ENCODE data around the gene LMOD1. TPM values are rescaled to one million over a fixed set of nuclear protein-coding genes. Genes with fewer than 3 reads are reported as not detected.

Gene LMOD1
- total RNA-seq = not detected

- DNase-seq (ENCODE audit: low spot score) = no peak
- ATAC-seq = peak; percentile 34 to 58
- no peak within 1 kb of the TSS for H3K27ac Mint-ChIP-seq
- peaks cover 44% of the 10 kb centered on the region in 2 donors for H3K27me3 Mint-ChIP-seq
- no peaks in the 10 kb centered on the region for H3K36me3 Mint-ChIP-seq
- H3K4me3 Mint-ChIP-seq = no peak within 1 kb of the TSS
- H3K9me3 Mint-ChIP-seq = no peaks in the 10 kb centered on the region
- peaks cover 0 to 11% of the 10 kb centered on the region in 2 donors for H3K4me1 Mint-ChIP-seq (ENCODE audit: low read depth in 2 of 2)
Measured at GRCh38 chr1:201946224-201946908, at the start of gene LMOD1. TSS of gene LMOD1 (minus strand) at chr1:201946548. CDS start at chr1:201946340, 208 bp downstream.

GRCh38 chr1:201990427-201990826 lies 44.1 kb upstream of the LMOD1 start:
- no peak overlapping the region for H3K4me3 Mint-ChIP-seq
- peak overlapping the region in 1 of 2 donors; percentile 15 for H3K27ac Mint-ChIP-seq
- ATAC-seq (no peak), DNase-seq (ENCODE audit: low spot score) (no peak)
- H3K36me3 Mint-ChIP-seq = peaks cover 20% of the 10 kb centered on the region
- H3K4me1 Mint-ChIP-seq (ENCODE audit: low read depth in 2 of 2) = peaks cover 0 to 4% of the 10 kb centered on the region in 2 donors
- H3K9me3 Mint-ChIP-seq = no peaks in the 10 kb centered on the region
- H3K27me3 Mint-ChIP-seq = no peaks in the 10 kb centered on the region

DNA sequence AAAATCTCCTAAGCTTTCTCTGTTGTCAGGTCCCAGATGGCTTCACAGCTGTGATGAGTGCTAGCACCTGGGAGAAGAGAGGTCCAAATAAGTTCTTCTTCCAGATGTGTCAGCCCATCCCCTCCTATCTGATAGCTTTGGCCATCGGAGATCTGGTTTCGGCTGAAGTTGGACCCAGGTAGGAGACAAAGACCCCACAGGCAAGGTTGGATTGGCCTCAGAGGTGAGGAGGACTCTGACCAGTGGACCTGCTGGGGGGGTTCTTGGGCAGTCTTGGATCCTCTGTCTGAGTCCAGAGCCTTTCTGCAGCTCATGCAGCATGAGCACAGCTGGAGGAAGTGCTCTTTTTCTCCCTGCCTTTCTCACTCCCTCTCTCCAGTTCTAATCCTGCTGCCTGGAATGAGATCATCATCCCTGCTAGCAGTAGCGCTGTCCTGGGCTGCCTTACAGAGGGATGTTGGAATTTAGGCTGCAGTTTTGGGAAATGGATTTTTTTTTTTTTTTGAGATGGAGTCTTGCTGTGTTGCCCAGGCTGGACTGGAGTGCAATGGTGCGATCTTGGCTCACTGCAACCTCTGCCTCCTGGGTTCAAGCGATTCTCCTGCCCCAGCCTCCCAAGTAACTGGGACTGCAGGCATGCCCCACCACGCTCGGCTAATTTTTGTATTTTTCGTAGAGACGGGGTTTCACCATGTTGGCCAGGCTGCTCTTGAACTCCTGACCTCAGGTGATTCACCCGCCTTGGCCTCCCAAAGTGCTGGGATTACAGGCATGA lies 43.2 kb upstream of the LMOD1 start:
- no peak overlapping the region for H3K4me3 Mint-ChIP-seq
- H3K4me1 Mint-ChIP-seq (ENCODE audit: low read depth in 2 of 2) = peaks cover 3 to 4% of the 10 kb centered on the region in 2 donors
- ATAC-seq (no peak), DNase-seq (ENCODE audit: low spot score) (no peak)
- peak overlapping the region in 1 of 2 donors; percentile 15 for H3K27ac Mint-ChIP-seq
- no peaks in the 10 kb centered on the region for H3K27me3 Mint-ChIP-seq
- no peaks in the 10 kb centered on the region for H3K9me3 Mint-ChIP-seq
- H3K36me3 Mint-ChIP-seq = peaks cover 20% of the 10 kb centered on the region

- Mint-ChIP-seq H3K27me3 (no peaks in the 10 kb centered on the region), H3K4me3 (no peak overlapping the region), H3K9me3 (no peaks in the 10 kb centered on the region), H3K27ac (no peak overlapping the region), H3K4me1 (ENCODE audit: low read depth in 2 of 2) (peaks cover 10 to 12% of the 10 kb centered on the region in 2 donors), H3K36me3 (peaks cover 15% of the 10 kb centered on the region)
- ATAC-seq = no peak
- no peak for DNase-seq (ENCODE audit: low spot score)
Measured at GRCh38 chr1:201988601-201989000, 42.3 kb upstream of the LMOD1 start.

DNA sequence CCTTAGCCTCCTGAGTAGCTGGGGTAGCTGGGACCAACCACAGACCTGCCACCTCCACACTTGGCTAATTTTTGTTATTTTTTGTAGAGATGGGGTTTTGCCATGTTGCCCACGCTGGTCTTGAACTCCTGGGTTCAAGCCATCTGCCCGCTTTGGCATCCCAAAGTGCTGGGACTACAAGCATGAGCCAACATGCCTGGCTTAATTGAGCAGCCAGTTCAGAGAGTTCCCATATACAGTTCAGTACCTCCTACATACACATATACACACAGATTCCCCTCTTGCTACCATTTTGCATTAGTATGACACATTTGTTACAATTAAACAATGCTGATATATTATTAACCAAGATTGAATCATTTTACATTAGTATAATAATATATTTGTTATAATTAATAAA lies 39.0 kb upstream of the LMOD1 start:
- Mint-ChIP-seq H3K4me3 (no peak overlapping the region), H3K36me3 (peaks cover 4% of the 10 kb centered on the region), H3K27ac (no peak overlapping the region), H3K4me1 (ENCODE audit: low read depth in 2 of 2) (peaks cover 23 to 29% of the 10 kb centered on the region in 2 donors), H3K9me3 (no peaks in the 10 kb centered on the region), H3K27me3 (no peaks in the 10 kb centered on the region)
- no peak for DNase-seq (ENCODE audit: low spot score)
- ATAC-seq = no peak

DNA sequence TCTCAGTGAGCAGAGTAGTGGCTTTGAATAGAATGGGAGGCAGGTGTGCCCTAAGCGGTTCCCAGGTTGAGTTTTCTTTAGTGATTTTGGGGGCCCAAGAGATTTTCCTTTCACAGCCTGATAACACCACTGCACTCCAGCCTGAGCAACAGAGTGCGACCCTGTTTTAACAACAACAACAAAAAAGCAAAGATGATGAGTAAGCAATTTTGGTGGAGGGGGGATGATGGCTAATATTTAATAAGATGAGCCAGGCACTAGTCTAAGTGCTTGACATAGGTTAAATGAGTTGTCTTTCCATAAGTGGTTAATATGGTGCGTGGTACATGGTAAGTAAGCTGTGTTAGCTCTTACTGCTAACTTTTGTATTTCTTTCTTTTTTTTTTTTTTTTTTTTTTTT lies 38.1 kb upstream of the LMOD1 start:
- H3K27ac Mint-ChIP-seq = peak overlapping the region in 1 of 2 donors; percentile 87

DNA sequence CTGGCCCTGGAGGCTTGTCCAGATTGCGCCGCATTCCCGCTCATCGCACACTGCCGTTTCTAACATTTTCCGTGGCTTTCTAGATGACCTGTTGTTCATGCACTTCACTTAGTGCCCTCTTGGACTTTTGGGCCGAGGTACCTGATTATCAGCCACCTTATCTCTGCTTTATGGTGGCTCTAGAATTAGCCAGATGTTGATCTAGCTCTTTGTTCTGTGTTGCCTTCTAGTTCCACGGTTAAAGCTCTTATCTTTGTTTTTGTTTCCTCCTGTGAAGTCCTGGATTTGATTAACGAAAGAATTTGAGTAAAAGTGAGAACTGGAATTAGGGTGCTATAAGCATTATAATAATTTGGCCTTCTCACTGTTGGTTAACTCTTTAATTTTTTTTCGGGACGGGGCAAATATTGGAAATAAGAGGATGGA lies 37.0 kb upstream of the LMOD1 start:
- Mint-ChIP-seq H3K4me1 (ENCODE audit: low read depth in 2 of 2) (peaks cover 23 to 29% of the 10 kb centered on the region in 2 donors), H3K36me3 (no peaks in the 10 kb centered on the region), H3K9me3 (no peaks in the 10 kb centered on the region), H3K27me3 (no peaks in the 10 kb centered on the region), H3K4me3 (peak overlapping the region; percentile 97), H3K27ac (peak overlapping the region; percentile 77 to 87)
- ATAC-seq = no peak
- DNase-seq (ENCODE audit: low spot score) = no peak

More for the DNA sequence above, 38.1 kb upstream of the LMOD1 start:
- Mint-ChIP-seq H3K4me3 (no peak overlapping the region), H3K27me3 (no peaks in the 10 kb centered on the region), H3K36me3 (no peaks in the 10 kb centered on the region), H3K4me1 (ENCODE audit: low read depth in 2 of 2) (peaks cover 23 to 29% of the 10 kb centered on the region in 2 donors), H3K9me3 (no peaks in the 10 kb centered on the region)
- DNase-seq (ENCODE audit: low spot score) = no peak
- ATAC-seq = no peak

GRCh38 chr1:201982623-201983379 lies 36.5 kb upstream of the LMOD1 start, which contains the start of gene RNPEP:
TSS of gene RNPEP (plus strand) at chr1:201982648. CDS start at chr1:201982667, 19 bp downstream.
- ATAC-seq = peak; percentile 83 to 95
- H3K36me3 Mint-ChIP-seq = no peaks in the 10 kb centered on the region
- H3K4me1 Mint-ChIP-seq (ENCODE audit: low read depth in 2 of 2) = peaks cover 23 to 29% of the 10 kb centered on the region in 2 donors
- H3K27ac Mint-ChIP-seq = peak within 1 kb of the TSS; percentile 78 to 87
- peak within 1 kb of the TSS; percentile 98 for H3K4me3 Mint-ChIP-seq
- H3K9me3 Mint-ChIP-seq = no peaks in the 10 kb centered on the region
- peak; percentile 83 for DNase-seq (ENCODE audit: low spot score)
- no peaks in the 10 kb centered on the region for H3K27me3 Mint-ChIP-seq

GRCh38 chr1:201982082-201982622 lies 35.8 kb upstream of the LMOD1 start:
- DNase-seq (ENCODE audit: low spot score) (no peak), ATAC-seq (peak in 1 of 2 donors; percentile 92)
- Mint-ChIP-seq H3K36me3 (no peaks in the 10 kb centered on the region), H3K27ac (peak overlapping the region; percentile 78), H3K4me1 (ENCODE audit: low read depth in 2 of 2) (peaks cover 22 to 29% of the 10 kb centered on the region in 2 donors), H3K4me3 (peak overlapping the region; percentile 98), H3K27me3 (no peaks in the 10 kb centered on the region), H3K9me3 (no peaks in the 10 kb centered on the region)

- Mint-ChIP-seq H3K9me3 (no peaks in the 10 kb centered on the region), H3K4me1 (ENCODE audit: low read depth in 2 of 2) (no peaks in the 10 kb centered on the region)
Measured at GRCh38 chr1:201970334-201971159, 24.2 kb upstream of the LMOD1 start.

DNA sequence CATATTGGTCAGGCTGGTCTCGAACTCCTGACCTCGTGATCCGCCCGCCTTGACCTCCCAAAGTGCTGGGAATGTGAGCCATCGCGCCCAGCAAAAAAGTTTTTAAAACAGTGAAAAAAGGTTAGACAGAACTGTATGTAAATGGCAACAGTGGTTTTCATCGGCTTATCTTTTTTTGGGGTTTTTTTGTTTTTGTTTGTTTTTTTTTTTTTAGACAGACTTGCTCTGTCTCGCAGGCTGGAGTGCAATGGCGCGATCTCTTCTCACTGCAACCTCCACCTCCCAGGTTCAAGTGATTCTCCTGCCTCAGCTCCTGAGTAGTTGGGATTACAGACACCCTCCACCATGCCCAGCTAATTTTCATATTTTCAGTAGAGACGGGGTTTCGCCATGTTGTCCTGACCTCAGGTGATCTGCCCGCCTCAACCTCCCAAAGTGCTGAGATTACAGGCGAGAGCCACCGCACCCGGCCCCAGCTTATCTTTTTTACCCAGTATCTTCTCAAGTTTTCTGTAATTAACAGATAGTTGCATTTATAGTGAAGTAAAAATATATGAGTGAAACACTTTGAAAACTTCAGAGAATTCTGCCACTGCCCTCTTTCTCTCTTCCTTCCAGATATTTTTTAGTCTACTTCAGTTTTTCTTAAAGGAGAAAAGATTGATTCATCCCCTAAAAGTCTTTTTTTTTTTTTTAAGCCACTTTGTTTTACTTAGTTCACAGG lies 22.0 kb upstream of the LMOD1 start:
- H3K9me3 Mint-ChIP-seq = no peaks in the 10 kb centered on the region
- no peak overlapping the region for H3K4me3 Mint-ChIP-seq
- no peak for ATAC-seq
- no peak overlapping the region for H3K27ac Mint-ChIP-seq
- no peaks in the 10 kb centered on the region for H3K27me3 Mint-ChIP-seq
- H3K4me1 Mint-ChIP-seq (ENCODE audit: low read depth in 2 of 2) = no peaks in the 10 kb centered on the region
- no peak for DNase-seq (ENCODE audit: low spot score)
- peaks cover 15% of the 10 kb centered on the region for H3K36me3 Mint-ChIP-seq

More at GRCh38 chr1:201970334-201971159, 24.2 kb upstream of the LMOD1 start:
- Mint-ChIP-seq H3K36me3 (peaks cover 12% of the 10 kb centered on the region), H3K27ac (no peak overlapping the region), H3K27me3 (peaks cover 0 to 9% of the 10 kb centered on the region in 2 donors), H3K4me3 (no peak overlapping the region)
- DNase-seq (ENCODE audit: low spot score) = no peak
- ATAC-seq = no peak

DNA sequence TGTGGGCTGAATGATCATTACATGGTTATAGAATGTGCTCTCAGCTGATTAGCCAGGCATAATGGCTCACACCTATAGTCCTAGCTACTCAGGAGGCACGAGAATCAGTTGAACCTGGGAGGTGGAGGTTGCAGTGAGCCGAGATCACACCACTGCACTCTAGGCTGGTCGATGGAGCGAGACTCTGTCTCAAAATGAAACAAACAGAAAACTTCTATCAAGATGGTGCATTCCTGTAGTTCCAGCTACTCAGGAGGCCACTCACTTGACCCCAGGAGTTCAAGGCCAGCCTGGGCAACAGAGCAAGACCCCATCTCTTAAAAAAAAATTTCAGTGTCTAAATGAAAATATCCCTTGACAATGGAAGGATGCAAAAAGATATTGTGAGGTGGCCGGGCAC lies 19.8 kb upstream of the LMOD1 start:
- Mint-ChIP-seq H3K4me1 (ENCODE audit: low read depth in 2 of 2) (peaks cover 0 to 4% of the 10 kb centered on the region in 2 donors), H3K27ac (no peak overlapping the region), H3K36me3 (peaks cover 26% of the 10 kb centered on the region), H3K4me3 (no peak overlapping the region), H3K9me3 (no peaks in the 10 kb centered on the region), H3K27me3 (no peaks in the 10 kb centered on the region)
- DNase-seq (ENCODE audit: low spot score) (no peak), ATAC-seq (no peak)
